Renal cortical epithelial cell (primary cell): ENCODE results near the gene LPP. TPM values are rescaled to one million over a fixed set of nuclear protein-coding genes. Genes with fewer than 3 reads are reported as not detected.
A peak's percentile ranks its signal among the peaks of the same experiment; 100 is the strongest.

ENCODE experiments used
- DNase-seq: peaks from one replicate; pipeline ENCODE4 v3.0.0-alpha.2; 2011; ENCODE audit warnings: low read depth
- total RNA-seq: library from RNA; depleted of rRNA; stranded (reverse); fragments of >200 nt; gene quantifications from 2 replicates; pipeline ENCODE4 v1.2.3, GENCODE V29; 2014

Gene LPP
- total RNA-seq, 1 donor from 2014 or later = 95.5 TPM

GRCh38 chr3:188672840-188673239 is 518.9 kb downstream of the LPP start:
- DNase-seq = no peak

- DNase-seq = peak; percentile 98
Measured at GRCh38 chr3:188673646-188674186, 519.8 kb downstream of the LPP start.

GRCh38 chr3:188674595-188674994 is 520.6 kb downstream of the LPP start:
- no peak for DNase-seq

- no peak for DNase-seq
Measured at GRCh38 chr3:188677344-188677743, 523.4 kb downstream of the LPP start.

GRCh38 chr3:188680189-188680588 is 526.2 kb downstream of the LPP start:
- no peak for DNase-seq

- no peak for DNase-seq
Measured at GRCh38 chr3:188680605-188681004, 526.6 kb downstream of the LPP start.

GRCh38 chr3:188682316-188682715 is 528.4 kb downstream of the LPP start:
- no peak for DNase-seq

GRCh38 chr3:188683032-188683521 is 529.1 kb downstream of the LPP start:
- DNase-seq = peak; percentile 99

- no peak for DNase-seq
Measured at GRCh38 chr3:188684276-188684675, 530.3 kb downstream of the LPP start.

- no peak for DNase-seq
Measured at GRCh38 chr3:188685789-188686188, 531.8 kb downstream of the LPP start.

GRCh38 chr3:188686324-188686723 is 532.4 kb downstream of the LPP start:
- no peak for DNase-seq

GRCh38 chr3:188687389-188687788 is 533.4 kb downstream of the LPP start:
- peak; percentile 98 for DNase-seq

GRCh38 chr3:188689101-188689574 is 535.2 kb downstream of the LPP start:
- DNase-seq = peak; percentile 90

GRCh38 chr3:188690064-188690463 is 536.1 kb downstream of the LPP start:
- no peak for DNase-seq

- DNase-seq = no peak
Measured at GRCh38 chr3:188691004-188691403, 537.0 kb downstream of the LPP start.

- DNase-seq = no peak
Measured at GRCh38 chr3:188691665-188692064, 537.7 kb downstream of the LPP start.

GRCh38 chr3:188692700-188693099 is 538.7 kb downstream of the LPP start:
- no peak for DNase-seq

- DNase-seq = no peak
Measured at GRCh38 chr3:188693435-188693834, 539.5 kb downstream of the LPP start.

- DNase-seq = no peak
Measured at GRCh38 chr3:188695241-188695640, 541.3 kb downstream of the LPP start.

GRCh38 chr3:188697127-188697526 is 543.2 kb downstream of the LPP start:
- DNase-seq = peak; percentile 45

- DNase-seq = no peak
Measured at GRCh38 chr3:188698436-188698835, 544.5 kb downstream of the LPP start.

- no peak for DNase-seq
Measured at GRCh38 chr3:188700501-188700900, 546.5 kb downstream of the LPP start.

GRCh38 chr3:188700918-188701317 is 547.0 kb downstream of the LPP start:
- DNase-seq = no peak

GRCh38 chr3:188701485-188701969 is 547.6 kb downstream of the LPP start:
- no peak for DNase-seq
